22Rv1 (cell line): ENCODE data around the gene NT5DC1.

Experiments
- CTCF ChIP-seq: fragments of 450-650 bp; IDR thresholded peaks from 2 replicates; pipeline ENCODE4 v1.5.1; 2017; ENCODE audit warnings: mild to moderate bottlenecking
- ZFX ChIP-seq: fragments of 450-650 bp; IDR thresholded peaks from 2 replicates; pipeline ENCODE4 v1.6.1; 2017; ENCODE audit warnings: antibody characterized with exemption, borderline replicate concordance

DNA sequence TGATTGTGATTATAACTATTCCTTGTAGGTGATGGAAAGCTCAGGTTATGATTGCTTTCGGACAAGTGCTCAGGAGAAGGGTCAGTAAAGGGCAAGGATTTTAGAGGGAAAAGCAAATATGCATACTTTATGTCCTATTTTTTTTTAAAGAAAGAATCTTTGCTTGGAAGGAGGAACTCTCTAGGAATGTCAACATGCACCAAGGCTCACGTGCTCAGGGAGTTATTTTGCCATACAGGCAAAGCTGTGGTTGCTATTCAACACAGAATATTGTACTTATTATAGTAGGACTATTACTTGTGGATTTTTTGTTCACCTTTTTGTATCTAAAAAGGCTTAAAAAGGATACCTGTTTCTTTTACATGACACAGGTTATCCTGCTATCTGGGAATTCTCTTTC, 182.0 kb downstream of the NT5DC1 start:
- TF ChIP-seq CTCF (no peak), ZFX (no peak)
